Measurements from ENCODE around the gene CTDNEP1.
"Not testable (repeated sequence)": the region's sequence is repeated elsewhere in the genome, so short reads cannot be mapped to it uniquely, and the experiment has no call there.

CTDNEP1 gene

GRCh38 chr17:7252176-7253043 is 876 bp upstream of the CTDNEP1 start, which contains the start of gene ELP5:
ELP5 (plus strand) TSS chr17:7252215; CDS start chr17:7252551, 336 bp downstream.
- TF ChIP-seq CTCF (IDR thresholded peaks at IDR 0.05; ENCODE audit: low read depth, low read length, missing control alignments), result no peak
- H3K4me3 ChIP-seq (replicated peaks; ENCODE audit: low read depth, low read length), result peak within 1 kb of the TSS; percentile 96
- no peak for DNase-seq (ENCODE audit: extremely low read depth, low read depth)

- no peak for TF ChIP-seq CTCF (IDR thresholded peaks at IDR 0.05; ENCODE audit: low read depth, low read length, missing control alignments)
- peak overlapping the region; percentile 96 for H3K4me3 ChIP-seq (replicated peaks; ENCODE audit: low read depth, low read length)
- no peak for DNase-seq (ENCODE audit: extremely low read depth, low read depth)
Measured at GRCh38 chr17:7250695-7251627, 573 bp downstream of the CTDNEP1 start.

- DNase-seq (ENCODE audit: extremely low read depth, low read depth), result no peak
- H3K4me3 ChIP-seq (replicated peaks; ENCODE audit: low read depth, low read length), result peak overlapping the region; percentile 96
Measured at GRCh38 chr17:7249830-7250229, 1.7 kb downstream of the CTDNEP1 start.

GRCh38 chr17:7249214-7249613 is 2.3 kb downstream of the CTDNEP1 start:
- no peak for DNase-seq (ENCODE audit: extremely low read depth, low read depth)
- peak overlapping the region; percentile 96 for H3K4me3 ChIP-seq (replicated peaks; ENCODE audit: low read depth, low read length)
- TF ChIP-seq CTCF (IDR thresholded peaks at IDR 0.05; ENCODE audit: low read depth, low read length, missing control alignments), result no peak

More at GRCh38 chr17:7249830-7250229, 1.7 kb downstream of the CTDNEP1 start:
- no peak for TF ChIP-seq CTCF (IDR thresholded peaks at IDR 0.05; ENCODE audit: low read depth, low read length, missing control alignments)

- TF ChIP-seq CTCF (IDR thresholded peaks at IDR 0.05; ENCODE audit: low read depth, low read length, missing control alignments), result no peak
- no peak for DNase-seq (ENCODE audit: extremely low read depth, low read depth)
- H3K4me3 ChIP-seq (replicated peaks; ENCODE audit: low read depth, low read length), result peak overlapping the region; percentile 96
Measured at GRCh38 chr17:7248796-7249195, 2.7 kb downstream of the CTDNEP1 start.

GRCh38 chr17:7246779-7247178 is 4.8 kb downstream of the CTDNEP1 start:
- no peak for DNase-seq (ENCODE audit: extremely low read depth, low read depth)
- no peak for TF ChIP-seq CTCF (IDR thresholded peaks at IDR 0.05; ENCODE audit: low read depth, low read length, missing control alignments)

GRCh38 chr17:7243838-7244237 is 7.7 kb downstream of the CTDNEP1 start:
- H3K4me3 ChIP-seq (replicated peaks; ENCODE audit: low read depth, low read length); DNase-seq (ENCODE audit: extremely low read depth, low read depth): not testable (repeated sequence)

More at GRCh38 chr17:7246779-7247178, 4.8 kb downstream of the CTDNEP1 start:
- no peak overlapping the region for H3K4me3 ChIP-seq (replicated peaks; ENCODE audit: low read depth, low read length)
